Prostate gland (tissue), 2 donors: ENCODE data around the gene MAGEA9B. TPM values are rescaled to one million over a fixed set of nuclear protein-coding genes. Genes with fewer than 3 reads are reported as not detected.
"Not testable (repeated sequence)": the region's sequence is repeated elsewhere in the genome, so short reads cannot be mapped to it uniquely, and the experiment has no call there.

ENCODE experiments used
- DNase-seq: peaks from one replicate; pipeline ENCODE4 v3.0.0-alpha.2; 2019; ENCODE audit warnings: low spot score
- H3K27ac ChIP-seq, 2 donors: fragments of 200-600 bp; sonication (generic); 2 replicates each; pipeline ENCODE4 v1.5.1; 2017 to 2019
- H3K27me3 ChIP-seq: fragments of 200-600 bp; sonication (generic); replicated peaks from 2 replicates; pipeline ENCODE4 v1.5.1; 2019; ENCODE audit not compliant: insufficient read depth
- H3K36me3 ChIP-seq, 2 donors: fragments of 200-600 bp; sonication (generic); 1 replicate in 1 of 2; 2 replicates in 1 of 2; pipeline versions ENCODE4 v1.5.1 to v1.8.1; 2017 to 2019
- H3K4me1 ChIP-seq: fragments of 200-600 bp; sonication (generic); replicated peaks from 2 replicates; pipeline ENCODE4 v1.5.1; 2019
- H3K4me3 ChIP-seq, 2 donors: fragments of 200-600 bp; sonication (generic); 2 replicates each; pipeline ENCODE4 v1.5.1; 2017 to 2019
- H3K9me3 ChIP-seq: fragments of 200-600 bp; sonication (generic); 2 replicates; pipeline ENCODE4 v1.5.1; 2017
- POLR2A ChIP-seq: fragments of 450-650 bp; IDR thresholded peaks from one replicate; pipeline ENCODE4 v1.6.1; 2016; ENCODE audit warnings: antibody characterized with exemption, mild to moderate bottlenecking
- POLR2AphosphoS5 ChIP-seq: sonication (generic); formaldehyde crosslinking; IDR thresholded peaks from one replicate; pipeline ENCODE4 v1.6.1; 2017; ENCODE audit warnings: antibody characterized with exemption
- whole genome bisulfite sequencing: methylation state at CpG from one replicate; pipeline ENCODE4 v1.1.5; 2018; 5-methylcytosine and 5-hydroxymethylcytosine counted together
- intact Hi-C: fragments of 100-400 bp; cut with DNase I; formaldehyde crosslinking; loops from one replicate; pipeline ENCODE4 v1.14.2; 2022
- total RNA-seq, 2 donors: library from RNA; depleted of rRNA; stranded (reverse); fragments of >200 nt; gene quantifications; one replicate each; pipeline ENCODE4 v1.1.0, GENCODE V29; 2016
- TF ChIP-seq, protein P1 (sequence below), 4 experiments: fragments of 200-600 bp in 2 of 4; fragments of 450-650 bp in 2 of 4; sonication (generic) in 2 of 4; IDR thresholded peaks; 1 replicate in 3 of 4; 2 replicates in 1 of 4; pipeline ENCODE4 v1.5.1; 2016 to 2019; ENCODE audit warnings: antibody characterized with exemption in 4 of 4, mild to moderate bottlenecking in 2 of 4, moderate library complexity in 2 of 4

Gene MAGEA9B
- total RNA-seq, 2 donors from 2014 or later: 11.2 TPM; not detected in 1

DNA sequence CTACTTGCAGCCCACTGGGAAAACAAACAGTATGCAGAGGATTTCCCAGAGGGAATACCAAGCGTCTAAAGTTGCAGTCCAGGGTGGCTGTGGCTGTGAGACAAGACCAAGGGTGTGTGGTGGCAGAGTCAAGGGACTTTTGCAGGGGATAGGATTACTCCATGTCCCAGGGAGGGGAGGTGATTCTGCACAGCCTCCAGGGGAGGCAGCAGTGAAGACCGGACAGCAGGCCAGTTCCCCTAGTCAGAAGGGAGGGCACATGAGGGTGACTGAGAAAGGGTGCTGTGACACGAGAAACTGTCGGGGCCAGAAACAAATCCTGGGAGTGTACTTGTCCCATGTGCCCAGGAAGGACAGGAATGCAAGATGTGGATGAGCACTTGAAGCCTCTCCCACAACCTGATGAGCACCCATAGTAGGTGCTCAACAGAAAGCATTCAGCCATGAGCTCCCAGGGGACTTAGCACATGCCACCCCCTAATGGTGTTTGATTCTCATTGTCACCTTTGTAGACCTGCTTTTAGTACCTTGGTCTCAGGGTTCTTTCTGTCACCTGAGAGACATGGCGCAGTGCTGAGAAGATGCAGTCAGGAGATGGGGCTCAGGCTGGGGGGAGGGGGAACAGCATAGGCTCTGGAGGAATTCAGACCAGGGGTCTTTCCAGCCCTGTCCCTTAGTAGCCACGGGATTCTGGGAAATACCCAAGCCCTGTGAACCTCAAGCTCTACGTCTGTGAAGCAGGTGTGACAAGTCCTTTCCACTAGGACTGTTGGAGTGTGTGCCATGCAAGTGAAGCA, 19.4 kb downstream of the MAGEA9B start:
- H3K9me3 ChIP-seq: no peaks in the 10 kb centered on the region
- no peaks in the 10 kb centered on the region for H3K4me1 ChIP-seq
- H3K4me3 ChIP-seq: no peak overlapping the region
- TF ChIP-seq, protein P1, sequence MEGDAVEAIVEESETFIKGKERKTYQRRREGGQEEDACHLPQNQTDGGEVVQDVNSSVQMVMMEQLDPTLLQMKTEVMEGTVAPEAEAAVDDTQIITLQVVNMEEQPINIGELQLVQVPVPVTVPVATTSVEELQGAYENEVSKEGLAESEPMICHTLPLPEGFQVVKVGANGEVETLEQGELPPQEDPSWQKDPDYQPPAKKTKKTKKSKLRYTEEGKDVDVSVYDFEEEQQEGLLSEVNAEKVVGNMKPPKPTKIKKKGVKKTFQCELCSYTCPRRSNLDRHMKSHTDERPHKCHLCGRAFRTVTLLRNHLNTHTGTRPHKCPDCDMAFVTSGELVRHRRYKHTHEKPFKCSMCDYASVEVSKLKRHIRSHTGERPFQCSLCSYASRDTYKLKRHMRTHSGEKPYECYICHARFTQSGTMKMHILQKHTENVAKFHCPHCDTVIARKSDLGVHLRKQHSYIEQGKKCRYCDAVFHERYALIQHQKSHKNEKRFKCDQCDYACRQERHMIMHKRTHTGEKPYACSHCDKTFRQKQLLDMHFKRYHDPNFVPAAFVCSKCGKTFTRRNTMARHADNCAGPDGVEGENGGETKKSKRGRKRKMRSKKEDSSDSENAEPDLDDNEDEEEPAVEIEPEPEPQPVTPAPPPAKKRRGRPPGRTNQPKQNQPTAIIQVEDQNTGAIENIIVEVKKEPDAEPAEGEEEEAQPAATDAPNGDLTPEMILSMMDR (IDR thresholded peaks at IDR 0.05): no peak
- TF ChIP-seq POLR2A: no peak
- no peak for TF ChIP-seq POLR2AphosphoS5
- no peaks in the 10 kb centered on the region for H3K36me3 ChIP-seq
- no peak for DNase-seq
- 93% methylated on average over 7 of the region's 7 CpGs for WGBS
- intact Hi-C loops: no loop called here
- H3K27me3 ChIP-seq: no peaks in the 10 kb centered on the region
- no peak overlapping the region for H3K27ac ChIP-seq

DNA sequence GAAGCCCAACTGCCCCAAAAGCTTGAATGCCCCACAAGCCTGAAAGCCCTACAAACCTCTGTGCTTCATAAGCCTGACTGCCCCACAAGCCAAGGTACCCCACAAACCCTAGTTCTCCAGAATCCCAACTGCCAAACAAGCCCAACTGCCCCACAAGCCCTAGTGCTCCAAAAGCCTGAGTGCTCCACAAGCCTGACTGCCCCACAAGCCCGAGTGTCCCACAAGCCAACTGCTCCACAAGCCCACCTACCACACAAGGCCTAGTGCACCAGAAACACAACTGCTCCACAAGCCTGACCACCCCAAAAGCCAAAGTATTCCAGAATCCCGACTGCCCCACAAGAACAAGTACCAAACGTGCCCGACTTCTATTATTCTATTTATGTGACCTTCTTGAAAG, 23.9 kb downstream of the MAGEA9B start:
- H3K4me1 ChIP-seq: no peaks in the 10 kb centered on the region
- TF ChIP-seq, protein P1 (IDR thresholded peaks at IDR 0.05): no peak
- TF ChIP-seq POLR2AphosphoS5 (no peak), POLR2A (no peak)
- WGBS: 90% methylated on average over 4 of the region's 4 CpGs
- no peak for DNase-seq
- no peak overlapping the region for H3K27ac ChIP-seq
- no peaks in the 10 kb centered on the region for H3K27me3 ChIP-seq
- no peaks in the 10 kb centered on the region for H3K9me3 ChIP-seq
- no peaks in the 10 kb centered on the region for H3K36me3 ChIP-seq
- H3K4me3 ChIP-seq: no peak overlapping the region
- intact Hi-C loops: no loop called here

DNA sequence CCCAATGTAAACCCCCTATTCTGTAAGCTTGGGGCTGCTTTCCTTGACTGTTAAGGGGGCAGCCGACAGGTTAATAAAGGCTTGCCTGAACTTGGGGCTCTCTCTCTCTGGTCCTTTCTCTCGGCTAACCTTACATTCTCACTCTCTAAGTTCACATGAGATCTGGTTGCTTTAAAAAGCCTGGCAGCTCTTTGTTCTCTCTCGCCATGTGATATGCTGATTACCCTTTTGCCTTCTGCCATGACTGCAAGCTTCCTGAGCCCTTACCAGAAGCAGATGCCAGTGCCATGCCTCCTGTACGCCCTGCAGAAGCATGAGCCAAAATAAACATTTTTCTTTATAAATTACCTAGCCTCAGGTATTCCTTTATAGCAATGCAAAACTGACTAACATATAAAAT, 32.0 kb downstream of the MAGEA9B start:
- H3K4me1 ChIP-seq, DNase-seq, H3K27me3 ChIP-seq, H3K9me3 ChIP-seq, intact Hi-C loops, H3K27ac ChIP-seq, H3K36me3 ChIP-seq, H3K4me3 ChIP-seq: not testable (repeated sequence)
- no CpG with 5 or more reads among the region's 4 CpGs for WGBS

DNA sequence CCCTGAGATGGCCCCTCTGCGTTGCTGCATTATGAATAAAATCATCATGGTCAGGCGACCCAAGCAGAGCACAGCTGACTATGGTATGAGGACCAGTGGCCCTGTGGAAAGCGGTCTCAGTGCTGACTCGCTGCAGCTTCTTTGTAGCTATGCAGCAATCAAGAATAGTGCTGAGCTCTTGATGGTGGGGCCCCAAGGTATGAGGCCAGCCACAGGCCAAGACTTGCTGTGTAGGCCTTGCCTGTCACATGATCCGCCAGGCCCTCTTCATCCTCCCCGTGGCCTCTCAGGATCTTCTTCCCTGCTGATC, 35.4 kb downstream of the MAGEA9B start:
- H3K27me3 ChIP-seq: not testable (repeated sequence)
- WGBS: no CpG with 5 or more reads among the region's 6 CpGs

DNA sequence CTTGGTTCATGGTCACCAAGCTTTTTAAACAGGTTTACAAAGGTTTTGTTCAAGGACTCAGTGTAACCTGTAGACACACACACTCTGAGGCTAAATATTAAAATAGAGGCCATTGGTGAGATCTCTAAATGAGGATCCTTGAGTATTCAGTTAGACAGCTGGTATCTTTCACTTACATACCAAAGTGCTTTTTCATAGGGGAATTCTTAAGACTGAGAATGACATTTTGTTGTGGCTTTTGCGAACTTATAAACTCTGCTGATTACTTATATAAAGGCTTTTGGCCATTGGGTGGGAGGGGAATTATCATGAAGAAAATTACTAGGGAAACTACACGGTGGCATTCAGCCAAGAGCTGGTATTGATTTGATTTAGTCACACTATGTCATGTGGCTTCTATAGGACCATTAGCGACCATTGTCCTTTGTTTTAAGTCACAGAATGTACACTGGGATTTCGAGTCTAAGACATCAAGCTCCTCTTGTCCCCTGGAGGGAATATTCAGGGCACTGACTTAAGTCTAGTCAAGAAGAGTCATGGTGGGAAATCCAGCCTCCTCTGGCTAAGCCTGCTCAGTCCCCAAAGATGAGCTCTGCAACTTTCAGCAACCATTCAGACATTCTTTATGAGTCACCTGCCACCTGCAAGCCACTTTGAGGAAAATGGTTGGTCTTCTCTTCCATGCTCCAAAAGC, 35.9 kb downstream of the MAGEA9B start:
- H3K36me3 ChIP-seq, H3K4me1 ChIP-seq, H3K4me3 ChIP-seq, H3K9me3 ChIP-seq, intact Hi-C loops, DNase-seq, H3K27ac ChIP-seq, H3K27me3 ChIP-seq: not testable (repeated sequence)
- WGBS: no CpG with 5 or more reads among the region's 4 CpGs

More for the DNA sequence above, 35.4 kb downstream of the MAGEA9B start:
- H3K36me3 ChIP-seq, DNase-seq, H3K4me3 ChIP-seq, H3K27ac ChIP-seq, H3K4me1 ChIP-seq, intact Hi-C loops, H3K9me3 ChIP-seq: not testable (repeated sequence)

DNA sequence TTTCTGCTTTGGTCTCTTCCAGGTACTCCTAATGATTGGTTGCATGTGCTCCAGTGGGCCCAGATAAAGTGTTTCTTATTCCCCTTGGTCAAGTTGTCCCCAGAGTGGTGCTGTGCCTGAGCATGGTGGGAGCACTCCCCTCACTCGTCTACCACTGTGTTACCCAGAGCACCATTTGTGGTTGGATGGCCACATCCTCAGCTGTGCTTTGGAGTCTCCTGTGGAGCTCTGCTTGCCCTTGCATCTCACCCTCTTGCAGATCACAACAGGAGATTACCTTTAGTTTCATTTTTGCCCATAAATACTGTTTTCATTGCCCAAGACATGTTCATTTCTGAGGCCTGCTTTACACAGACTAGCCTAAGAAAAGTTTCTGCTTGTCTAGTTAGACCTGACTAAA, 36.8 kb downstream of the MAGEA9B start:
- H3K4me3 ChIP-seq, H3K4me1 ChIP-seq, intact Hi-C loops, H3K9me3 ChIP-seq, H3K27me3 ChIP-seq, DNase-seq, H3K27ac ChIP-seq, H3K36me3 ChIP-seq: not testable (repeated sequence)
- WGBS: 100% methylated on average over 1 of the region's 1 CpG

DNA sequence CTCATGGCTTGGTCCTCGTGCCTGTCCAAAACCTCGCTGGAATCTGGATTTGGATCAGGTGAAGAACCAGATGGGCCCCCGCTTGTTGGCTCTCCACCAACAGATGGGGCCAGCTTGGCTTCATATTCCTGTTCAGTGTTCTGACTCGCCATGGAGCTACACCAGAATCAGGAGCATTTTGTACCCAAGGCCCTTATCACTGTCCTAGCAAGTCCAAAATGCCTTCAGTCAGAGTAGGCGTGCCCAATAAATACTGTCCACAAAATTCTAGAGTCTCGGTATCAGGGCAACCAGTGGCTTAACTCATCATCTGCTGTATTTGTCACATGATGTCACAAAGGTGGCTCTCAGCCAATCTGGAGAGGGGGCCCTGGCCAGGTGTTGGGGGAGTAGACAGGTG, 37.6 kb downstream of the MAGEA9B start, which contains the start of gene HSFX3:
Gene HSFX3 (minus strand): TSS at position 224 of the 400 bp plus-strand sequence. CDS start 72 bp downstream, at position 152.
- H3K4me3 ChIP-seq, H3K9me3 ChIP-seq, H3K27me3 ChIP-seq, intact Hi-C loops, H3K27ac ChIP-seq, DNase-seq, H3K4me1 ChIP-seq, H3K36me3 ChIP-seq: not testable (repeated sequence)
- WGBS: no CpG with 5 or more reads among the region's 6 CpGs

DNA sequence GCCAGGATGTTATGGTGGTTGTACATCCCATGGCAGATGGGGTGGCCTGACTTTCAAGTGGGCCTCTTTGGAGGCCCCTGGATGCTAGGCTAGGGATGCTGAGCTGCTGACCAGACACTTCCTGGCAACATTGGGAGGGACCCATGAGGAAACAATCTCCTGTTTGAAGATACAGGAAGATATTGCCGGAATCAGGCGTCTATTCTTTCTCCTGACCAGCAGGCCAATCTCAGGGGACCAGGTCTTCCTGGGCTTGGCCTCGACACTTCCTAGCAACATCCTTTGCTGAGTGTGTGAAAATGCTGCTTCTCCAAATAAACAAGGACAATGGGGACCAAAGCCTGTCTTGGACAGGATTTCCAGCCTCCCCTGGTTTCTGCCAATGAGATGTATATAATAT, 39.5 kb downstream of the MAGEA9B start:
- H3K27me3 ChIP-seq, H3K4me1 ChIP-seq, DNase-seq, H3K36me3 ChIP-seq, intact Hi-C loops, H3K9me3 ChIP-seq, H3K27ac ChIP-seq, H3K4me3 ChIP-seq: not testable (repeated sequence)
- WGBS: no CpG with 5 or more reads among the region's 3 CpGs

DNA sequence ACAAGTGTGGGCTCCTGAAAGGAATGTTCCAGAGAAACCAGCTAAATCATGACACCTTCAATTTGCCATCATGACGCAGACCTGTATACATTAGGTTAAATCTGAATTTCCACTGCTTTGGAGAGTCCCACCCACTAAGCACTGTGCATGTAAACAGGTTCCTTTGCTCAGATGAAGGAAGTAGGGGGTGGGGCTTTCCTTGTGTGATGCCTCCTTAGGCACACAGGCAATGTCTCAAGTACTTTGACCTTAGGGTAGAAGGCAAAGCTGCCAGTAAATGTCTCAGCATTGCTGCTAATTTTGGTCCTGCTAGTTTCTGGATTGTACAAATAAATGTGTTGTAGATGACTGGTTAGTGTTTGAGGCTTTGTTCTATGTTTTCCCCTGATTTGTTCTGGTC, 40.3 kb downstream of the MAGEA9B start:
- H3K27ac ChIP-seq, H3K27me3 ChIP-seq, H3K9me3 ChIP-seq, H3K4me3 ChIP-seq, DNase-seq, H3K4me1 ChIP-seq, intact Hi-C loops, H3K36me3 ChIP-seq: not testable (repeated sequence)
- WGBS: no CpG with 5 or more reads among the region's 1 CpG
